NCI-H1417 (cell line): ENCODE measurements around the gene ACP3.

Source experiments
- DNase-seq, 3 experiments: peaks; one replicate each; lab custom pipeline; 2025; lab: John Stamatoyannopoulos, UW

Gene ACP3

DNA sequence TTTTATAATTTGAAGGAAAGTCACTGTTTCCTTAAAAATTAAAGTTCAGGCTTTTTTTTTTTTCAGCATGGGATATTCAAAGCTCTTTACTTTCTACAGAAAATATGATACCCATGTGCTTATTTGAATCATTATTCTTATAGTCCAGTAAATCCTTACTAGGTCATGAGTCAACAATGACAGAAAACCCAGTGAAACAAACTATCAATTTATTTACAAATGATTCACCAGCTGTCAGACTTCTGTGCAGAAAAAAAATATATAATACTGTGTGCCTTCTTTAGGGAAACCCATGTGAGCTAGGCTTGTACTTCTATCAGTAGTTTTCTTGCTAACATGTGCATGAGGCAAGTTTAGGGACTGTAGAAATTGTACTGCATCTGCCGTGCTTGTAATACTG lies 1.2 kb downstream of the ACP3 start:
- peak in 1 of 3 experiments; percentile 13 for DNase-seq

DNA sequence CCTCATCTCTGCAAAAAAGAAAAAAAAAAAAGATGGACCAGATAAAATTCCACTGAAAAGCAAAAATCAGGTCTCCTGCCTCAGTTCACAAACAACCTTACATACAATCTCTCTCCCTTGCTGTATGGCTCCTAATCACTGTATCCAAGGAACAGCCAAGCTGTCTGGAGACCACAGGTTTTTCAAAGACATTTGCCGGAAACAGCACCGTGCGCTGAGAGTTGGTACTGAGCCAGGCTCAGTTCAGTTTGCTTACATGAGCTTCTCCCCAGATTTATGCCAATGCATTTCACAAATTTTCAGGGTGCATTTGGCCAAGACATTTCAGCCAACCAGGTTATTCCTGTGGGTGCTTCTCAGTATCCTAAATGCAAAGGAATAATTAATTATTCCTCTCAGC lies 4.1 kb downstream of the ACP3 start:
- no peak for DNase-seq

DNA sequence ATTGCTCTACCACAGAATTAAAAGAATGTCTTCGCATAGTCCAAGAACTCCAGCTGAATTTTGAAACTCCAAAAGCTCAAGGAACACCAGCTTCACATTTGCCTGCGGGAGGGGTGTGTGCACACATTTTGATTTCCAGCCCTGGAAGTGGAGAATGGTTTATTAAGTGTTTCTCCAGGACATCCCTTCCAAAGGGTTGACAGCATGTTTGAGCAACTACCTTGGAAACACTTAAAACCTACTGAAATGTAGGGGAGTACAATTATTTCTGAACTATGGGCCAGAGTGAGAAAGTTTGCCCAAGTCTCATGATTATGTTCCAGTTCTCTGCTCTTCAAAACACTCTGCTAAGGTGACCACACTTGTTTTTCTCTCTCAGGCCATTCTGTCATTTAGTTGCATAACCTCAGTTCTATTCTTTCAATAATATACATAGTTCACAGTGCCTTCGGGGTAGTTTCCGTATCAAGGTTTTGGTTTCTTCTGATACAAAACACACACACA lies 7.9 kb downstream of the ACP3 start:
- no peak for DNase-seq

DNA sequence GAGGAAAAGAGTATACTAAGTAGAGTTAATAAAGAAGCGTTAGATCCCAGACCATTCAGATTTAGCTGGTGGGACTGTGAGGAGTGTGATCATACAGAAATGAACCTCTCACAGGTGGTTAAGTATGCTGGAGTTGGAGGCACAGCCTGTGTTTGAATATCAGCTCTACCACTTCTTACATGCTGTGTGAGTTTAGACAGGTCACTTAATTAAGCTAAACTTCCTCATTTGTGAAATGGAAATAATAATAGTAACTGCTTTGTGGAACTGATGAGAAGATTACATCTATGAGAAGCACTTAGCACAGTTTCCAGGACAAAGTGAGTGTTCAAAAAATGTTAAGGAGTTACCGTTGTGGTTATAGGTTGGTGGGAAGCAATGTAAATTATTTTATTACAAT lies 8.4 kb downstream of the ACP3 start:
- peak in 1 of 3 experiments; percentile 29 for DNase-seq

DNA sequence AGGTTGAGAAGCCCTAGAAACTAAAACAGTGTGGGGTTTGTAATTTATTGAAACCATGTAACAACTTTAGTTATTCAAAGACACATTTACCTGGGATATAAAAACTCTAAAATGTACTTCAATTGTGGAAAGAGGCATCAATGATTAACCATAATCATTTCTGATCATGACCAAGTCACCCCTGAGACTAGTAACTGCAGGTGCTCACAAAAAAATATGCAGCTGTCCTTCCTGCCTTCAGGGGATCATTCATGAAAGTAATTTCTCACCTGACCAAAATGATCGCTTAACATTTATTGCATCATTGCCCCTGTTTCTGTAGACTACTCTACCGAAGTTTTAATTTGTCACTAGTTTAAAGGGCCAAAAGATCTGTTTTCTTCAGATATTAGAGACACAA lies 9.0 kb downstream of the ACP3 start:
- peak in 2 of 3 experiments; percentile 22 to 68 for DNase-seq

DNA sequence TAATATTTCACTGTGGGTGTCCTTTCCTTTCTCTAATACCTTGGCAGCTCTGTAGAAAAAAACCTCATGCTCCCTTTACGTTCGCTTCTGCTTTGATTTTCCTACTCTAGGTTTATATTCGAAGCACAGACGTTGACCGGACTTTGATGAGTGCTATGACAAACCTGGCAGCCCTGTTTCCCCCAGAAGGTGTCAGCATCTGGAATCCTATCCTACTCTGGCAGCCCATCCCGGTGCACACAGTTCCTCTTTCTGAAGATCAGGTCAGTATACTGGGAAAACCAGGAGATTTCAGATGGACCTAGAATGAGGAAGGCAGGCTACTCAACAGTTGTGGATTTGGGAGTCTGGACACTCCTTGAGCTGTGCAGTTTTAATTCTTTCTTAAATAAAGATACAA lies 14.9 kb downstream of the ACP3 start:
- DNase-seq: no peak

DNA sequence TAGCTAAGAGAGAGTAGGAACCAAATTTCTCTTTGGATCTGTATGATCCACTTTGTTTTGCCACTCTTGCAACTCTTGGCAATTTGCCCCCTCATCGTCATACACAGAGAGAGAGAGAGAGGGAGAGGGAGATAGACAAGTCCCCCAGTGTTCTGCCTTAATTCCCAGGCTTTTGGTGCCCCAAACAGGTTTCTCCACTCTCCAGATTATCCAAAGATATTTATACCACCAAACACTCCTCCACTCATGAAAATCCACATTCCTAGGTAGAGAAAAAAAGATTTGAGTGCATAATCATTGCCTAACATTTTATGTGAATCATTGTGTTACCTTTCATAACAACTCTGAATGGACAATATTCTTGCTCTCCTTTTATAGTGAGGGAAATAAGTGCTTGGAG lies 15.3 kb downstream of the ACP3 start:
- no peak for DNase-seq

DNA sequence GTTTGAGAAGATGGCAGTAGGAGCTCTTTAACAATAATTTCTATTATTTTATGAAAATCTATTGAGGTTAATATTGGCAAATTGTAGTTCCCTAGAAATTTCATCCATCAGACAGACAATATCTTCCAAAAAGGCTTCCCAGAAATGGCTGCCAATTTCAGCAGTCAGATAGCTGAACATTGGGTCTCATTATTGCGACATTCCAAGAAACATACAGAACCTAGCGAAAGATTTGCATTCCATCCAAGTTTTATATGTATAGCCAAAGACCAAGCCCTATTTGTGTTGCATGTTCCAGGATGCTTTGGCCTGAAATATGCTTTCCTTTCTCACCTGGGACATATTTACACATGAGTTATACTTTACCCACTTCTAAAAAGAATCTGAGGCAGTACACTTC lies 24.5 kb downstream of the ACP3 start:
- DNase-seq: no peak

DNA sequence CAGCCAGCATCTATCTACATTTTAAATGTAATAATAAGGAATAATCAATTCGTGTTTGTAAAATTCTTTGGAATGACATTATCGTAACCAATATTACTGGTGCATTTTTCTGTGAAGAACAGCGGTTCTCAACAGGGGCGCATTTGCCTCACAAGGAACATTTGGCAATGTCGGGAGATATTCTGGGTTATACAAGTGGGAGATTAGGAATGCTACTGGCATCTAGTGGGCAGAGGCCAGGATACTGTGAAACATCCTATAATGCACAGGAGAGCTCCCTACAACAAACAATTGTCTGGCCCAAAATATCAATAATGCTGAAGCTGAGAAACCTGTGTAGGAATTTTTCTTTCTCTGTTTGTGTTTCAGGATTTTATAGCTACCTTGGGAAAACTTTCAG lies 25.0 kb downstream of the ACP3 start:
- DNase-seq: peak in 2 of 3 experiments; percentile 8 to 54

DNA sequence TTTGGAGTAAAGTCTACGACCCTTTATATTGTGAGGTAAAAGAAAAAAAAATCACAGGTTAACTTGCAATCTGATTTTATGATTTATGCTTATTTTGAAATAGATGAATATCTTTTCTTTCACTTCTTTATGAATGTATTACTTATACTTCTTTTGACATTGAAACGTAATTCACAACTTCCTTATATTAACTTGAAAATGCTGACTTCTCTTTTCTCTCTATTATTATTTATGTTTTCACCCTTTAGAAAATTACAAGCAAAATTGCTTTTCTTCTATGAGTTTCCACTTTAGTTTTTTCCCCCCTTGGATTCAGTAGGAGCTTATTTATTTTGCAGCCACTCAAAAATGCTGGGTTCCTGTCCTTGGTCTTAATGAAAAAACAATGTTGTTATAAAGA lies 25.4 kb downstream of the ACP3 start:
- no peak for DNase-seq

DNA sequence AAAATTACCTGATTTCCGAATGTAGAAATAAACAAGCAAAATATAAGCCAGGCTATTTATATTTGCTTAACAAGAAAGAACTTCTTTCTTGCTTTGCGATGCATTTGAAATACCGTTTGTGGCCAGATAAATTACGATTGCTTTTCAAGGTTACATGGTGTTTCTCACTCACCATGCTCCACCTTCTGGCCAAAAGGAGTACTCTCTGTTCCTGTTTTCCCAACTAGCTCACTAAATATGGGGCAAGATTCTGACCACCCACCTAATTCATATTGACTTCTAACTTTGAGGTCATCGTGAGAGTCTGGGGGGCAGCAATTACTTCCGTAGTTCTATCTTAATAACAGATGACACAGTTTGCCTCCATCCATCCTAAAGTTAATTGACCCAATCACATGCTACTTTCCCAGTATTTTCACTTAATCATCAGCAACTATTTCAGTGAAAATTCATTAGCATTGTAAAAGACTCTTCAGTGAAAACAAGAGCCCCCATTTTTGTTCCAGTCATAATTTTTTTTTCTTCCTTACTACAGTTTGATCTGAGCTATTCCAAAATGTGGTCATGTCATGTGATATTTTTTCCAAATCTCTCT lies 25.9 kb downstream of the ACP3 start:
- peak; percentile 46 to 81 (median 66) for DNase-seq

DNA sequence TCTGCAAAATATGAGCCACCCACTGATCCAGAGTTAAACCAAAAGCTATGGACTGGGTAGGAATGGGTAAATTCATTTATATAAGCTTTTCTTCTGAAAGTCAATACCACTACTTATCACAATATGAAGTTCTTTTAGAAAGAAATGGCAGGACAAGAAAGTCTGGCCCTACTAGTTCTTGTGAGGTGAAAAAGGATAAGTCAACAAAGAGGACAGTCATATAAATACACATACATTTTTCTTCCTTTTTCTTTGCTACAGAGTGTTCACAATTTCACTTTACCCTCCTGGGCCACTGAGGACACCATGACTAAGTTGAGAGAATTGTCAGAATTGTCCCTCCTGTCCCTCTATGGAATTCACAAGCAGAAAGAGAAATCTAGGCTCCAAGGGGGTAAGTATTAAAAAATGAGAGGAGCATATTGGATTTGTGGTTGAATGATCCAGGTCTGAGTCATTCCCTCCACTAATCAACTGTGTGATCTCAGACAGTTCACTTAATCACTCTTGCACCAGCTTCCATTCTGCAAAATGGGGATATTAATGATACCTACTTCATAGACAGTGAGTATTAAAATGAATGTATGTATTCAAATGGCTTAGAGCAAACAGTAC lies 27.6 kb downstream of the ACP3 start:
- no peak for DNase-seq

DNA sequence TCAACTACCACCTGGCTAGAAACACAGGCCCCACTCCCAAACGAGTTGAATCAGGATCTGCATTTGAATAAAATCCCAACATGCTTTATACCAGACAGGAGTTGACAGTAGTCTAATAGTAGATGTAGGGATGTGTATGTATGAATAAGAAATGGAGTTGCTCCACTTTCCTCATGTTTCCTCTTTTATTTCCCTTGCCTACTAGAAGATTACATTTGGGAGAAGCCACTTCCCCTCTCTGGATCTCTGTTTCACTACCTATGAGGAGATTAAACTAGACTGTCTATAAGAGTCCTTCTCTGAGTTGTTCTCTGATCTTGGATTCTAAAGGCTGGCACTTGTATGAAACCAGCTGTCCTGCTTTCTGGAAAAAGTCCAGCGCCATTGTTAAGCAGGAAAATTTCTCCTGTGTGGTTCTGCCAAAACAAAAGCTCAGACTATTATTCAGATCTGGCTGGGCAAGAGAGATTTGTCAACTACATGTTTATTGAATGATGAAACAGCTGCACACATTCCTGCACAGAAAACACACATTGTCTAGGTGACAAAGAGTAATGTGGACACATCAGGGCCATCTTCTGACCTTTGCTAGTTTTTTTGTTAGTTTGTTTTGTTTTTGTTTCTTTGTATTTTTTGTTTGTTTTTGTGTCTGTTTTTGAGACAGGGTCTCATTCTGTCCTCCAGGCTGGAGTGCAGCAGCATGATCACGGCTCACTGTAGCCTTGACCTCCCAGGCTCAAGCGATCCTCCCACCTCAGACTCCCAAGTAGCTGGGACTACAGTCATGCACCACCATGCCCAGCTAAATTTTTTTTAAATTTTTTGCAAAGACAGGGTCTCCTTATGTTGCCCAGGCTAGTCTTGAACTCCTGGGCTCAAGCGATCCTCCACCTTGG lies 29.9 kb downstream of the ACP3 start:
- DNase-seq: no peak

DNA sequence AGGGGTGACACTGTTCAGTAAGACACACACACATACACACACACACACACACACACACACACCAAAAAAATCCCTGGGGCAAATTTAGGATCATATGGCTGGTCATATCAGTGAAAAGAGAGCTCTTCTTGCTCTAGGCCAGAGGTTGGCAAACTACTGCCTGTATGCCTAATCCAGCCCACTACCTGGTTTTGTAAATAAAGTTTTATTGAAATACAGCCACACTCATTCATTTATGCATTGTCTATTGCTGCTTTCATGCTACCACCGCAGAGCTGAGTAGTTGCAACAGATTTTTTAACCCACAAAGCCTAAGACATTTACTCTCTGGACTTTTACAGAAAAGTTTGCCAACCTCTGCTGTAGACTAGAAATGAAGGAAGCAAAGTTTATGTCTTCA lies 30.6 kb downstream of the ACP3 start:
- DNase-seq: no peak

DNA sequence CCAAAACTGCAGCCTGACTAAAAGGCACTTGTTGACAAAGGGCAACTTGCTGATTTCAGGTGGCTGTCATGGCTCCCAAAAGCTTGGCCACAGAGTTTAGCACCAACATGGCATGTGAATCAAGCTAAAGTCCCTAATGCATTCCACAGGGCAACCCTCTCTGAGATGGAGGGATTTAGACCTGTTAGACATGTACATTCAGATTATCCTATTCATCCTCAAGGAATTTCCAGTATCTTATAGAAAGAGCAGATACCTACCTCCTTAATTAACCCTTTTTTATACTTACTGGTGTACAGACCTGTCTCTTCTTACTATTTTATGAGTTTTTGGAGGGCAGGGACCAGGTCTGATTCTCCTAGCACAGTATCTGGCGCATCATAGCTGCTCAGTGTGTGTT lies 31.3 kb downstream of the ACP3 start:
- DNase-seq: no peak

DNA sequence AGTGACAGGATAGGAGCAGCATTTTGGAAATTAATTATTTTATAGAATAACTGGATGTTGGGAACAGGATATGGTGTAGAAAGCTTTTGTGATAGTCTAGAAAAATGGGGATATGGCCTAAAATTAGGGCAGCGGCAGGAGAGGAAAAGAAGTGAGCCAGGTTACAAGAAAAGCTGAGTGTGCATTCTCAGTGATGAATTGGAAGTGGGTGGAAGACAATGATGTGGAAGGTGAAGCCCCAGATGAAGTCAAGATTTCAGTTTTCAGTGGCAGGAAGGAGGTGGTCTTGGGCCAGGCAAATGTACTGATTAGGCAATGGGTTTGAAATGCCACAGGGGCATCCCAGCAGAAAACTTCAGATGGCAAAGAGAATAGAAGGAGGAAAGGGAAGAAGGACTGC lies 33.6 kb downstream of the ACP3 start:
- DNase-seq: no peak

DNA sequence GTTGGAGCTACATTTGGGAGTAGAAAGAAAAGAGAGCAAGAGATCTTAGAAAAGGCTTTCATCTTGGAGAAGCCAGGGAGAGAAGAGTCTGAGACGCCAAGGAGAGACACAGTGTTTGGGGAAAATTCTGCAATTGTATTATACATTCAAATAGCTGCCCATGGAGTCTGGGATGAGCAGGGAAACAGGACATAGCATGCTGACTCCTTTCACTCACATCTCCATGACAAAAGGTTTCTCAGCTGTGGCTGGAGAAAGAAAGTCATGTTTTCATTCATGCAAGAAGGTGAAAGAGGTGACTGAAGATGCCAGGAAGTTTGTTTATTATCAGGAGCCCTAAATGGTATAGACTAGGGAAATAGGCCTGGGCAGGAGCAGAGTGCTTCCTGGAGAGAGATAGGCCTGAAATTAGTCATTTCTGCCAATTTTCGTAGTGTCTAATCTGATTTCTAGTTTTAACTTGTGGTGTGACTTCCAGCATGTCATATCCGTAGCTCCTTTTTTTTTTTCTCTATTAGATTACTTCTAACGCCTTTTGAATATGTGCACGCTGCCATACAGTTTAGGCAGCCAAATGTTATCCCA lies 34.1 kb downstream of the ACP3 start:
- DNase-seq: no peak

DNA sequence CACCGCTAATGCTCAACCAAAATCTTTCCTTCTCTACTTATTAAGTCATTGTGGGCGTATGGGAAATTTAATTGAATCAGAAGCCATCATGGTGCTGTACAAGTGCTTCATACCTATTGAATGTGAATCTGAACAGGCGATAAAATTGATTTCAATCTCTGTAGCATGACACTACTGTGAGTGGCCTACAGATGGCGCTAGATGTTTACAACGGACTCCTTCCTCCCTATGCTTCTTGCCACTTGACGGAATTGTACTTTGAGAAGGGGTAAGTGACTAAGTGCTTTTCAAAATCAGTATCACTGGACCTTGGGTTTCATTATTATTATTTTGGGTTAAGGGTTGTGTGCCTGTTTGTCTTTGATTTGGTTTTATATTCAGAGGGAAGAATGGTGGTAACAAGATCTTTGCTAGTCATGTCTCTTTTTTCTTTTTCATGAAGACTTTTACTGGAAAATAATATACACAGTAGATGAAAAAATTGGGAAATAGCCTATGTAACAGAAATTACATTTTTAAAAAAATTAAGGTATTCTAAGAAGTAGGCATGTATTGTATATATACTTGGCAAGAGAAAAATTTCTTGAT lies 35.4 kb downstream of the ACP3 start:
- peak; percentile 56 to 86 (median 68) for DNase-seq

DNA sequence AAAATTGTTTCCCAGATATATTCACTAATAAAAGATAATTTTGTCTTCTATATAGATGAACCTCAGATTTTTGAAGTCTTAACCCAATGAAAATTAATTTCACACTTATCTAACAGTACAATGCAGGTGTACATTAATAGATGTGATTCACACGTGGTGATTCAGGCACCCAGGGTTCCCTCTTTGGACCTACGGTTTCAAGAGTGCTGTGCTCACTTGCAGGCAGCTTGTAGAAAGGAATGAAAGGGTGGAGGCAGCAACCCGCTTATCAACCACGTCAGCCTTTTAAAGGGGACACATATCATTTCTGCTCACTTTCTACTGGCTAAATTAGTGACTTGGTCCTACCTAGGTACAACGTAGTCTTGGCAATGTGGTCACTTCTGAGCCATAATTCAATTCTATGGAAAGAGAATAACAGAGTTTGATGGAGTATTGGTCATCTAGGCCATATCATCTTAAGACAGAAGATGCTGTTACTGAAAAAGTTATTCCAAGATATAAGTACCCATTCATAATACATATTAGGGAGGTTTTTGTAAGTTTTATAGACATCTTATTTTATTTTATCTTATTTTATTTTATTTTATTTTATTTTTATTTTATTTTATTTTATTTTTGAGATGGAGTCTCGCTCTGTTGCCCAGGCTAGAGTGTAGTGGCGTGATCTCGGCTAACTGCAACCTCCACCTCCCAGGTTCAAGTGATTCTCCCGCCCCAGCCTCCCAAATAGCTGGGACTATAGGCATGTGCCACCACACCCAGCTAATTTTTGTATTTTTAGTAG lies 37.9 kb downstream of the ACP3 start:
- no peak for DNase-seq

DNA sequence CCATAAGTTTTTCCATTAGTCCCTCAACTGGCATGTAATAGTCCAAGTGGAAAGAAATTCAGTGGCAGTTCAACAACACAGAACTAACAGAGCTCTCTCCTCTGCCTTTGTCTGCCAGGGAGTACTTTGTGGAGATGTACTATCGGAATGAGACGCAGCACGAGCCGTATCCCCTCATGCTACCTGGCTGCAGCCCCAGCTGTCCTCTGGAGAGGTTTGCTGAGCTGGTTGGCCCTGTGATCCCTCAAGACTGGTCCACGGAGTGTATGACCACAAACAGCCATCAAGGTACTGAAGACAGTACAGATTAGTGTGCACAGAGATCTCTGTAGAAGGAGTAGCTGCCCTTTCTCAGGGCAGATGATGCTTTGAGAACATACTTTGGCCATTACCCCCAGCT lies 39.4 kb downstream of the ACP3 start:
- no peak for DNase-seq

DNA sequence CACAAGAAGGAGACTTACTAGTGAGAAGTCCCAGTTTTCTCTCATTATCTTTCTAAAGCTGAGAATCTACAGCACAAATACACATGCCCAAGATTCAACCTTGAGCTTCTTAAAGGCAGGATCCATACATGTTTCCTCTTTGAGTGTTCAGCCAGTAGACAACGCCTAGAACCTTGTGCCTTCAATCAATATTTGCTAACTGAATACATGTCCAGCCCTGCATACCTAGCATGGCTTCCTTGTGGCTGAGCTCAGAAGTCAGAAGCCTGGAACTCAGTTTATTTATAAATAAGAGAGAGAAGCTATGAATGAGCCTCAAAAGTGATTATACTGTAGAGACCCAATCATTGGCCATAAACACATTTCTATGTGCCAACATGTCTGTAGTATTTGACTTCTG lies 43.5 kb downstream of the ACP3 start:
- no peak for DNase-seq
